GM19455 (cell line): Measurements from ENCODE around the gene CCNF.

Experiments used
- ATAC-seq: cut with Tn5 transposase; IDR thresholded peaks from one replicate; pipeline ENCODE4 v1.9.1; 2021; ENCODE audit not compliant: unreplicated experiment

The CCNF gene

GRCh38 chr16:2499890-2500429 is 70.7 kb downstream of the CCNF start:
- ATAC-seq = no peak

- ATAC-seq = no peak
Measured at GRCh38 chr16:2500430-2500917, 71.2 kb downstream of the CCNF start.

GRCh38 chr16:2500918-2501750 is 71.9 kb downstream of the CCNF start:
- no peak for ATAC-seq

GRCh38 chr16:2501946-2502895 is 73.0 kb downstream of the CCNF start:
- ATAC-seq = no peak

DNA sequence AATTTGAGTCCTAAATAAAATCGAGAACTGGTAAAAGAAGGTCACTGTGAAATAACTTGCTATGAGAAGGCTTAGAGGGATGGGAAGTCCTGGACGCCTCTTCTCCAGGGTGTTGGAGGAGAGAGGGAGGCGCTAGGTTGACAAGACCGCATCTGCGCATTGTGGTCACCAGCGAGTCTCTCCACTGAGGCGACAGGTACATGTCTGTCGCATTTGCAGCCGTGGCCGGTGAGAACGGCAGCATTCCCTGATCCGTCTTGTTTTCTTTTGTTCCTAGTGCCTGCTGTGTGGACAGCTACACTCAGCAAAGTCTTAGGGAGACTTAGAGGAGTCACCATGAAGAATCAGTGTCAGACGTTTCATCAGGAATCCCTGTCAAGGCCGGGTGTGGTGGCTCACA is 76.4 kb downstream of the CCNF start:
- no peak for ATAC-seq

- ATAC-seq = no peak
Measured at GRCh38 chr16:2507052-2507659, 77.9 kb downstream of the CCNF start.

DNA sequence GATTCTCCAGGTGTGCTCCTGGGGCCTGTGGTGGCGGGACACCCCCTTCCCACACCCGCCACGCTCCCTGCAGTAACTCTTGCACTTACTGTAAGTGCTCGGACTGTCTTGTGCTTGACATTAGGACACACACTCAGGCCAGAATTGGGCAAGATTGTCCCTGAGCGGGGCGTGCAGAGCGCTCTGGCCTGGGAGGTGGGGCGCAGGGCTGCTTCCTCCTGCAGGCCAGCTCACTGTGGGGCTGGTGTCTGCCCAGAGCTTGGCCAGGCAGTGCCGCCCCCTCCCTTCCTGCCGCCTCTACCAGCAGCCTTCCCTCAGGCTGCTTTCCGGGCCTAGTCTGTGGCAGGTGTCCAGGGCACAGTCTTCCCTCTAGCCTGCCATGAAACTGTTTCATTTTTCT is 78.4 kb downstream of the CCNF start:
- no peak for ATAC-seq
